Measurements from ENCODE around the gene TMEM87A.

DNA sequence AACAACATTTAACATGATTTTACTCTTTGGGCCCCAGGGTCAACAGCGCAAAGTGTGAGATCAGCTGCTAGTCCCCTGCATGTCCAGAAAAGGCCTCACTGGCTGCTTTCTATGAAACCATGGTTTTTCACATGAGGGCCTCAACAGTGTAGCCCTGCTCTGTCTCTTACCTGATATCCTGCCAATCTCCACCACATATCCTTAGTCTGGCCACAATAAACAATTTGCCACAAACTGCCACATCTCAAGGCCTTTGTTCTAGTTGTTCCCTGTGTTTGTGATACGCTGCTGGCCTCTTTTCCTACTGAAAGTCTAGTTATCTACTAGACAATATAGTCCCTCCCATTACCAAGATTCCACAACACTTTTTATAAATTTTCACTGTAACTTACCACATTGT, 82.9 kb downstream of the TMEM87A start:
- TF ChIP-seq RAD21 (conservative IDR thresholded peaks at IDR 0.05 in 1 of 2, IDR thresholded peaks at IDR 0.05 in 1 of 2) (no peak), CHD2 (IDR thresholded peaks at IDR 0.05; ENCODE audit: low read length, partially characterized antibody) (no peak), ZFP36 (IDR thresholded peaks at IDR 0.05; ENCODE audit: borderline replicate concordance, partially characterized antibody) (no peak), NR3C1 (IDR thresholded peaks at IDR 0.05) (no peak), MYC (IDR thresholded peaks at IDR 0.05; ENCODE audit: borderline replicate concordance, low read length) (no peak), RCOR1 (IDR thresholded peaks at IDR 0.05; ENCODE audit: low read depth, low read length) (no peak), POLR2A (IDR thresholded peaks at IDR 0.05; ENCODE audit: low read length) (no peak), HDAC2 (IDR thresholded peaks at IDR 0.05) (no peak), SMC3 (IDR thresholded peaks at IDR 0.05) (no peak)
- TF ChIP-seq, protein P1, sequence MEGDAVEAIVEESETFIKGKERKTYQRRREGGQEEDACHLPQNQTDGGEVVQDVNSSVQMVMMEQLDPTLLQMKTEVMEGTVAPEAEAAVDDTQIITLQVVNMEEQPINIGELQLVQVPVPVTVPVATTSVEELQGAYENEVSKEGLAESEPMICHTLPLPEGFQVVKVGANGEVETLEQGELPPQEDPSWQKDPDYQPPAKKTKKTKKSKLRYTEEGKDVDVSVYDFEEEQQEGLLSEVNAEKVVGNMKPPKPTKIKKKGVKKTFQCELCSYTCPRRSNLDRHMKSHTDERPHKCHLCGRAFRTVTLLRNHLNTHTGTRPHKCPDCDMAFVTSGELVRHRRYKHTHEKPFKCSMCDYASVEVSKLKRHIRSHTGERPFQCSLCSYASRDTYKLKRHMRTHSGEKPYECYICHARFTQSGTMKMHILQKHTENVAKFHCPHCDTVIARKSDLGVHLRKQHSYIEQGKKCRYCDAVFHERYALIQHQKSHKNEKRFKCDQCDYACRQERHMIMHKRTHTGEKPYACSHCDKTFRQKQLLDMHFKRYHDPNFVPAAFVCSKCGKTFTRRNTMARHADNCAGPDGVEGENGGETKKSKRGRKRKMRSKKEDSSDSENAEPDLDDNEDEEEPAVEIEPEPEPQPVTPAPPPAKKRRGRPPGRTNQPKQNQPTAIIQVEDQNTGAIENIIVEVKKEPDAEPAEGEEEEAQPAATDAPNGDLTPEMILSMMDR (IDR thresholded peaks at IDR 0.05) = no peak

Data from A549 (cell line).